ENCODE measurements around the gene OMP. TPM values are rescaled to one million over a fixed set of nuclear protein-coding genes. Genes with fewer than 3 reads are reported as not detected.

OMP gene
- total and polyA plus RNA-seq, 4 experiments from 2014 or later, result 0.79 TPM; not detected in 3

- no peak overlapping the region for H3K4me3 ChIP-seq (ENCODE audit: low read length in 2 of 2)
- H3K27me3 ChIP-seq (ENCODE audit: insufficient read depth, low read length), result no peaks in the 10 kb centered on the region
- Mint-ChIP-seq H3K27ac (no peak overlapping the region), H3K4me1 (no peaks in the 10 kb centered on the region), H3K9me3 (no peaks in the 10 kb centered on the region), H3K4me3 (no peak overlapping the region), H3K27me3 (no peaks in the 10 kb centered on the region), H3K36me3 (no peaks in the 10 kb centered on the region)
- intact Hi-C loops (cut with micrococcal nuclease), result no loop called here
- CTCF ChIA-PET (ENCODE audit: partially characterized antibody), result interaction anchor here (1.3 kb wide), 1 partner anchor 15 kb away, joined by 5 read pairs; no protein-coding TSS in a partner anchor
- H3K9me3 ChIP-seq (ENCODE audit: control insufficient read depth in 1 of 2, low read length in 2 of 2), result no peaks in the 10 kb centered on the region
- no peaks in the 10 kb centered on the region for H3K36me3 ChIP-seq (ENCODE audit: insufficient read depth, low read length)
- no peak overlapping the region for H3K27ac ChIP-seq (ENCODE audit: low read depth, low read length)
- POLR2A ChIA-PET (ENCODE audit: partially characterized antibody), result interaction anchor here (0.7 kb wide), 1 partner anchor 15 kb away, joined by 3 read pairs; no protein-coding TSS in a partner anchor
- no peaks in the 10 kb centered on the region for H3K4me1 ChIP-seq (ENCODE audit: insufficient read depth, low read length)
- DNase-seq, result peak in 1 of 5 donors; percentile 27
Measured at GRCh38 chr11:77106321-77106720, 3.7 kb downstream of the OMP start.

GRCh38 chr11:77106759-77107158 is 4.1 kb downstream of the OMP start:
- Histone ChIP-seq H3K9me3 (ENCODE audit: control insufficient read depth in 1 of 2, low read length in 2 of 2) (no peaks in the 10 kb centered on the region), H3K4me3 (ENCODE audit: low read length in 2 of 2) (no peak overlapping the region), H3K27ac (ENCODE audit: low read depth, low read length) (no peak overlapping the region), H3K4me1 (ENCODE audit: insufficient read depth, low read length) (no peaks in the 10 kb centered on the region), H3K36me3 (ENCODE audit: insufficient read depth, low read length) (no peaks in the 10 kb centered on the region), H3K27me3 (ENCODE audit: insufficient read depth, low read length) (no peaks in the 10 kb centered on the region)
- intact Hi-C loops (cut with micrococcal nuclease), result no loop called here
- ChIA-PET CTCF (ENCODE audit: partially characterized antibody) (interaction anchor here (1.1 to 1.3 kb wide), 2 partner anchors 15 to 20 kb away, joined by 3 to 5 read pairs; no protein-coding TSS in a partner anchor), POLR2A (ENCODE audit: partially characterized antibody) (no interaction called here)
- no peaks in the 10 kb centered on the region for H3K4me1 Mint-ChIP-seq
- H3K4me3 Mint-ChIP-seq, result no peak overlapping the region
- H3K9me3 Mint-ChIP-seq, result no peaks in the 10 kb centered on the region
- H3K27me3 Mint-ChIP-seq, result no peaks in the 10 kb centered on the region
- H3K36me3 Mint-ChIP-seq, result no peaks in the 10 kb centered on the region
- H3K27ac Mint-ChIP-seq, result no peak overlapping the region
- no peak for DNase-seq

GRCh38 chr11:77107950-77108349 is 5.3 kb downstream of the OMP start:
- intact Hi-C loops (cut with micrococcal nuclease), result no loop called here
- Histone ChIP-seq H3K4me3 (ENCODE audit: low read length in 2 of 2) (no peak overlapping the region), H3K27me3 (ENCODE audit: insufficient read depth, low read length) (no peaks in the 10 kb centered on the region), H3K4me1 (ENCODE audit: insufficient read depth, low read length) (no peaks in the 10 kb centered on the region), H3K9me3 (ENCODE audit: control insufficient read depth in 1 of 2, low read length in 2 of 2) (no peaks in the 10 kb centered on the region), H3K27ac (ENCODE audit: low read depth, low read length) (no peak overlapping the region), H3K36me3 (ENCODE audit: insufficient read depth, low read length) (no peaks in the 10 kb centered on the region)
- no peaks in the 10 kb centered on the region for H3K4me1 Mint-ChIP-seq
- H3K27ac Mint-ChIP-seq, result no peak overlapping the region
- no peaks in the 10 kb centered on the region for H3K27me3 Mint-ChIP-seq
- POLR2A ChIA-PET (ENCODE audit: partially characterized antibody), result no interaction called here
- CTCF ChIA-PET (ENCODE audit: partially characterized antibody), result interaction anchor here (1.1 kb wide), 1 partner anchor 19 kb away, joined by 3 read pairs; no protein-coding TSS in a partner anchor
- H3K36me3 Mint-ChIP-seq, result no peaks in the 10 kb centered on the region
- no peak for DNase-seq
- no peak overlapping the region for H3K4me3 Mint-ChIP-seq
- no peaks in the 10 kb centered on the region for H3K9me3 Mint-ChIP-seq

GRCh38 chr11:77108436-77108835 is 5.8 kb downstream of the OMP start:
- Histone ChIP-seq H3K27ac (ENCODE audit: low read depth, low read length) (no peak overlapping the region), H3K4me3 (ENCODE audit: low read length in 2 of 2) (no peak overlapping the region), H3K4me1 (ENCODE audit: insufficient read depth, low read length) (no peaks in the 10 kb centered on the region), H3K36me3 (ENCODE audit: insufficient read depth, low read length) (no peaks in the 10 kb centered on the region), H3K9me3 (ENCODE audit: control insufficient read depth in 1 of 2, low read length in 2 of 2) (no peaks in the 10 kb centered on the region), H3K27me3 (ENCODE audit: insufficient read depth, low read length) (no peaks in the 10 kb centered on the region)
- CTCF ChIA-PET (ENCODE audit: partially characterized antibody), result no interaction called here
- intact Hi-C loops (cut with micrococcal nuclease), result no loop called here
- Mint-ChIP-seq H3K9me3 (no peaks in the 10 kb centered on the region), H3K36me3 (no peaks in the 10 kb centered on the region), H3K4me1 (peaks cover 0 to 1% (median 0%) of the 10 kb centered on the region in 4 donors), H3K27me3 (no peaks in the 10 kb centered on the region), H3K27ac (peak overlapping the region in 1 of 7 donors; percentile 38), H3K4me3 (no peak overlapping the region)
- POLR2A ChIA-PET (ENCODE audit: partially characterized antibody), result no interaction called here
- DNase-seq, result no peak

GRCh38 chr11:77109236-77110019 is 6.8 kb downstream of the OMP start:
- DNase-seq, result no peak
- Histone ChIP-seq H3K4me1 (ENCODE audit: insufficient read depth, low read length) (no peaks in the 10 kb centered on the region), H3K9me3 (ENCODE audit: control insufficient read depth in 1 of 2, low read length in 2 of 2) (no peaks in the 10 kb centered on the region), H3K27ac (ENCODE audit: low read depth, low read length) (no peak overlapping the region), H3K4me3 (ENCODE audit: low read length in 2 of 2) (no peak overlapping the region), H3K36me3 (ENCODE audit: insufficient read depth, low read length) (no peaks in the 10 kb centered on the region), H3K27me3 (ENCODE audit: insufficient read depth, low read length) (no peaks in the 10 kb centered on the region)
- ChIA-PET POLR2A (ENCODE audit: partially characterized antibody) (no interaction called here), CTCF (ENCODE audit: partially characterized antibody) (interaction anchor here (0.8 to 1.5 kb wide), 2 partner anchors 18 to 62 kb away, joined by 3 to 7 read pairs; partner anchors contain the start of gene MYO7A)
- Mint-ChIP-seq H3K27ac (peak overlapping the region in 1 of 7 donors; percentile 7), H3K9me3 (no peaks in the 10 kb centered on the region), H3K27me3 (no peaks in the 10 kb centered on the region), H3K4me1 (peaks cover 0 to 2% (median 0%) of the 10 kb centered on the region in 4 donors), H3K4me3 (no peak overlapping the region), H3K36me3 (no peaks in the 10 kb centered on the region)
- intact Hi-C loops (cut with micrococcal nuclease), result no loop called here

- Histone ChIP-seq H3K36me3 (ENCODE audit: insufficient read depth, low read length) (no peaks in the 10 kb centered on the region), H3K4me1 (ENCODE audit: insufficient read depth, low read length) (no peaks in the 10 kb centered on the region), H3K4me3 (ENCODE audit: low read length in 2 of 2) (no peak overlapping the region), H3K27ac (ENCODE audit: low read depth, low read length) (no peak overlapping the region), H3K9me3 (ENCODE audit: control insufficient read depth in 1 of 2, low read length in 2 of 2) (no peaks in the 10 kb centered on the region), H3K27me3 (ENCODE audit: insufficient read depth, low read length) (no peaks in the 10 kb centered on the region)
- intact Hi-C loops (cut with micrococcal nuclease), result no loop called here
- Mint-ChIP-seq H3K27me3 (no peaks in the 10 kb centered on the region), H3K4me3 (no peak overlapping the region), H3K27ac (peak overlapping the region in 1 of 7 donors; percentile 47), H3K36me3 (no peaks in the 10 kb centered on the region), H3K4me1 (peaks cover 0 to 2% (median 0%) of the 10 kb centered on the region in 4 donors), H3K9me3 (no peaks in the 10 kb centered on the region)
- no peak for DNase-seq
- CTCF ChIA-PET (ENCODE audit: partially characterized antibody), result interaction anchor here (0.6 to 1.5 kb wide), 3 partner anchors 16 to 816 kb away, joined by 3 to 7 read pairs (median 4); partner anchors contain the start of gene MYO7A
- POLR2A ChIA-PET (ENCODE audit: partially characterized antibody), result no interaction called here
Measured at GRCh38 chr11:77110836-77111235, 8.2 kb downstream of the OMP start.

- peak overlapping the region in 1 of 7 donors; percentile 47 for H3K27ac Mint-ChIP-seq
- intact Hi-C loops (cut with micrococcal nuclease), result no loop called here
Measured at GRCh38 chr11:77111277-77111676, 8.6 kb downstream of the OMP start.

More at GRCh38 chr11:77111277-77111676, 8.6 kb downstream of the OMP start:
- CTCF ChIA-PET (ENCODE audit: partially characterized antibody), result interaction anchor here (0.7 to 1.2 kb wide), 3 partner anchors 20 to 192 kb away, joined by 3 to 4 read pairs (median 3); no protein-coding TSS in a partner anchor
- H3K36me3 Mint-ChIP-seq, result no peaks in the 10 kb centered on the region
- Histone ChIP-seq H3K36me3 (ENCODE audit: insufficient read depth, low read length) (no peaks in the 10 kb centered on the region), H3K9me3 (ENCODE audit: control insufficient read depth in 1 of 2, low read length in 2 of 2) (no peaks in the 10 kb centered on the region), H3K27me3 (ENCODE audit: insufficient read depth, low read length) (no peaks in the 10 kb centered on the region), H3K4me3 (ENCODE audit: low read length in 2 of 2) (no peak overlapping the region), H3K4me1 (ENCODE audit: insufficient read depth, low read length) (no peaks in the 10 kb centered on the region), H3K27ac (ENCODE audit: low read depth, low read length) (no peak overlapping the region)
- POLR2A ChIA-PET (ENCODE audit: partially characterized antibody), result no interaction called here
- H3K9me3 Mint-ChIP-seq, result no peaks in the 10 kb centered on the region
- peaks cover 0 to 2% (median 0%) of the 10 kb centered on the region in 4 donors for H3K4me1 Mint-ChIP-seq
- no peaks in the 10 kb centered on the region for H3K27me3 Mint-ChIP-seq
- DNase-seq, result no peak
- no peak overlapping the region for H3K4me3 Mint-ChIP-seq
